HCT116 (cell line): ENCODE results near the gene NFATC1. TPM values are rescaled to one million over a fixed set of nuclear protein-coding genes. Genes with fewer than 3 reads are reported as not detected.

ENCODE experiments used
- ATAC-seq: fragments of 200-7000 bp; cut with Tn5 transposase; 2 replicates; pipeline ENCODE4 v1.9.1; 2020; ENCODE audit warnings: mild to moderate bottlenecking, moderate library complexity
- BruUV-seq: library from RNA; stranded (reverse); fragments of 400-500 nt; replicated peaks from 2 replicates; lab custom pipeline; 2021; lab: Mats Ljungman, UMichigan
- CTCF ChIA-PET: fragments of 300-600 bp; sonication (Branson Sonifier 250); formaldehyde crosslinking; loops from one replicate; lab custom pipeline; 2021; ENCODE audit warnings: antibody characterized with exemption; lab: Charles Lee
- POLR2A ChIA-PET: fragments of 300-600, 350-600 bp; sonication (Branson Sonifier 250); formaldehyde crosslinking; loops from one replicate; lab custom pipeline; 2021; ENCODE audit warnings: antibody characterized with exemption; lab: Charles Lee
- RAD21 ChIA-PET, 2 experiments: fragments of 300-600 bp; sonication (Branson Sonifier 250); formaldehyde crosslinking; loops; one replicate each; lab custom pipeline; 2023; ENCODE audit warnings: low total read pairs in 2 of 2; ENCODE audit not compliant: uncharacterized antibody in 2 of 2, unreplicated experiment in 2 of 2, low non-redundant PET in 1 of 2; lab: Charles Lee
- DNase-seq: peaks from one replicate; pipeline ENCODE4 v3.0.0-alpha.2; 2010; ENCODE audit warnings: low read depth, low spot score
- H2AFZ ChIP-seq: fragments of 200-600 bp; shearing (Covaris generic), sonication (generic); 2 replicates; pipeline ENCODE4 v1.6.1; 2017; ENCODE audit warnings: low read depth, mixed run types, mixed read lengths, antibody characterized with exemption, low read length; ENCODE audit not compliant: poor library complexity, severe bottlenecking
- H3K27ac ChIP-seq: 2 replicates; pipeline ENCODE4 v1.5.1; 2012; ENCODE audit warnings: low read depth, low read length
- H3K27me3 ChIP-seq: fragments of 200-600 bp; sonication (generic); 2 replicates; pipeline ENCODE4 v1.6.1; 2016; ENCODE audit warnings: mixed run types, low read length, mixed read lengths; ENCODE audit not compliant: insufficient read depth
- H3K36me3 ChIP-seq, 2 experiments: fragments of 200-500 bp in 1 of 2; fragments of 200-600 bp in 1 of 2; sonication (Bioruptor generic) in 1 of 2; sonication (generic) in 1 of 2; 2 replicates each; pipeline versions ENCODE4 v1.5.1 to v1.6.1; 2014 to 2016; ENCODE audit warnings: low read length in 2 of 2, inconsistent platforms in 1 of 2, mixed read lengths in 1 of 2, mixed run types in 1 of 2; ENCODE audit not compliant: insufficient read depth in 2 of 2, control insufficient read depth in 1 of 2
- H3K4me1 ChIP-seq, 2 experiments: fragments of 200-600 bp in 1 of 2; sonication (generic) in 1 of 2; 2 replicates each; pipeline versions ENCODE4 v1.5.1 to v1.6.1; 2012 to 2017; ENCODE audit warnings: low read length in 2 of 2, inconsistent platforms in 1 of 2, mild to moderate bottlenecking in 1 of 2, mixed read lengths in 1 of 2, mixed run types in 1 of 2, moderate library complexity in 1 of 2; ENCODE audit not compliant: insufficient read depth in 2 of 2, control insufficient read depth in 1 of 2
- H3K4me2 ChIP-seq: fragments of 200-600 bp; sonication (generic); 2 replicates; pipeline ENCODE4 v1.6.1; 2017; ENCODE audit warnings: mixed run types, low read length, mixed read lengths
- H3K4me3 ChIP-seq, 2 experiments: fragments of 200-600 bp in 1 of 2; sonication (generic) in 1 of 2; replicated peaks in 1 of 2; 2 replicates each; pipeline ENCODE4 v1.5.1; 2011 to 2016; ENCODE audit warnings: low read length in 2 of 2, control low read depth in 1 of 2, low read depth in 1 of 2, mild to moderate bottlenecking in 1 of 2, mixed read lengths in 1 of 2, mixed run types in 1 of 2
- H3K79me2 ChIP-seq: fragments of 200-600 bp; sonication (generic); 2 replicates; pipeline ENCODE4 v1.6.1; 2017; ENCODE audit warnings: mild to moderate bottlenecking, mixed run types, low read length, moderate library complexity, mixed read lengths; ENCODE audit not compliant: insufficient read depth
- H3K9ac ChIP-seq: fragments of 200-600 bp; sonication (generic); 2 replicates; pipeline ENCODE4 v1.6.1; 2016; ENCODE audit warnings: low read length, mixed read lengths
- H3K9me2 ChIP-seq: fragments of 200-600 bp; sonication (generic), shearing (Covaris generic); 2 replicates; pipeline ENCODE4 v1.6.1; 2017; ENCODE audit warnings: mixed run types, mild to moderate bottlenecking, moderate library complexity; ENCODE audit not compliant: insufficient read depth
- H3K9me3 ChIP-seq, 2 experiments: fragments of 200-500 bp in 1 of 2; fragments of 200-600 bp in 1 of 2; sonication (Bioruptor generic) in 1 of 2; sonication (generic) in 1 of 2; 2 replicates each; pipeline ENCODE4 v1.6.1; 2014 to 2017; ENCODE audit warnings: low read length in 2 of 2, mixed read lengths in 2 of 2, inconsistent platforms in 1 of 2, low read depth in 1 of 2, mild to moderate bottlenecking in 1 of 2, mixed run types in 1 of 2, moderate library complexity in 1 of 2; ENCODE audit not compliant: control insufficient read depth in 1 of 2, insufficient read depth in 1 of 2
- H4K20me1 ChIP-seq: fragments of 200-600 bp; sonication (generic), shearing (Covaris generic); 2 replicates; pipeline ENCODE4 v1.6.1; 2017; ENCODE audit warnings: mixed run types, mild to moderate bottlenecking, moderate library complexity; ENCODE audit not compliant: insufficient read depth
- CBX3 ChIP-seq: IDR thresholded peaks from 2 replicates; pipeline ENCODE4 v1.6.1; 2012; ENCODE audit warnings: low read depth
- CEBPB ChIP-seq: IDR thresholded peaks from 2 replicates; pipeline ENCODE4 v1.6.1; 2012; ENCODE audit warnings: low read depth
- ELF1 ChIP-seq: IDR thresholded peaks from 2 replicates; pipeline ENCODE4 v1.6.1; 2012; ENCODE audit warnings: low read depth, borderline replicate concordance
- EZH2phosphoT487 ChIP-seq: fragments of 200-600 bp; IDR thresholded peaks from 2 replicates; pipeline ENCODE4 v1.6.1; 2018; ENCODE audit warnings: antibody characterized with exemption, borderline replicate concordance
- JUND ChIP-seq: IDR thresholded peaks from 2 replicates; pipeline ENCODE4 v1.6.1; 2012
- POLR2A ChIP-seq: IDR thresholded peaks from 2 replicates; pipeline ENCODE4 v1.7.0; 2011; ENCODE audit warnings: borderline replicate concordance; ENCODE audit not compliant: insufficient read depth, insufficient read length; ENCODE audit errors: extremely low read depth
- POLR2AphosphoS5 ChIP-seq: IDR thresholded peaks from 2 replicates; pipeline ENCODE4 v1.6.1; 2011; ENCODE audit warnings: mild to moderate bottlenecking, low read depth, low read length, moderate library complexity
- RAD21 ChIP-seq: IDR thresholded peaks from 2 replicates; pipeline ENCODE4 v1.6.1; 2012; ENCODE audit warnings: low read depth, mild to moderate bottlenecking
- SIN3A ChIP-seq: IDR thresholded peaks from 2 replicates; pipeline ENCODE4 v1.6.1; 2012; ENCODE audit warnings: low read depth
- SP1 ChIP-seq: IDR thresholded peaks from 2 replicates; pipeline ENCODE4 v1.6.1; 2012; ENCODE audit warnings: low read depth
- SRF ChIP-seq: IDR thresholded peaks from 2 replicates; pipeline ENCODE4 v1.6.1; 2012; ENCODE audit warnings: low read depth
- TCF7L2 ChIP-seq: IDR thresholded peaks from 2 replicates; pipeline ENCODE4 v1.7.0; 2011; ENCODE audit warnings: borderline replicate concordance, inconsistent platforms; ENCODE audit not compliant: insufficient read depth, insufficient read length; ENCODE audit errors: extremely low read depth
- YY1 ChIP-seq: IDR thresholded peaks from 2 replicates; pipeline ENCODE4 v1.6.1; 2011; ENCODE audit warnings: low read length, low read depth, moderate library complexity, mild to moderate bottlenecking; ENCODE audit not compliant: insufficient replicate concordance; ENCODE audit errors: extremely low read depth
- ZFX ChIP-seq: fragments of 450-650 bp; IDR thresholded peaks from 2 replicates; pipeline ENCODE4 v1.6.1; 2017
- ZNF274 ChIP-seq: fragments of 200-500 bp; sonication (Bioruptor generic); IDR thresholded peaks from 2 replicates; pipeline ENCODE4 v1.6.1; 2014; ENCODE audit warnings: mild to moderate bottlenecking, low read depth, low read length, inconsistent platforms
- intact Hi-C: fragments of 100-400 bp; cut with micrococcal nuclease; formaldehyde crosslinking; loops from 2 replicates; pipeline ENCODE4 v1.10.0; 2022
- total RNA-seq: library from RNA; stranded (reverse); gene quantifications from one replicate; pipeline ENCODE4 v1.2.1, GENCODE V29; 2021; ENCODE audit not compliant: unreplicated experiment
- TF ChIP-seq, protein P1 (sequence below), 3 experiments: fragments of 200-600 bp in 1 of 3; sonication (generic) in 1 of 3; IDR thresholded peaks in 2 of 3; conservative IDR thresholded peaks in 1 of 3; 2 replicates each; pipeline ENCODE4 v1.5.1; 2012 to 2017; ENCODE audit warnings: low read depth in 2 of 3, low read length in 2 of 3, antibody characterized with exemption in 1 of 3, borderline replicate concordance in 1 of 3, control low read depth in 1 of 3, mild to moderate bottlenecking in 1 of 3, mixed read lengths in 1 of 3, mixed run types in 1 of 3, moderate library complexity in 1 of 3; ENCODE audit not compliant: insufficient read depth in 1 of 3
- TF ChIP-seq, protein P2 (sequence below): IDR thresholded peaks from 2 replicates; pipeline ENCODE4 v1.6.1; 2012; ENCODE audit warnings: low read depth

Gene NFATC1
- total RNA-seq, 1 experiment from 2014 or later, result 20.8 TPM

DNA sequence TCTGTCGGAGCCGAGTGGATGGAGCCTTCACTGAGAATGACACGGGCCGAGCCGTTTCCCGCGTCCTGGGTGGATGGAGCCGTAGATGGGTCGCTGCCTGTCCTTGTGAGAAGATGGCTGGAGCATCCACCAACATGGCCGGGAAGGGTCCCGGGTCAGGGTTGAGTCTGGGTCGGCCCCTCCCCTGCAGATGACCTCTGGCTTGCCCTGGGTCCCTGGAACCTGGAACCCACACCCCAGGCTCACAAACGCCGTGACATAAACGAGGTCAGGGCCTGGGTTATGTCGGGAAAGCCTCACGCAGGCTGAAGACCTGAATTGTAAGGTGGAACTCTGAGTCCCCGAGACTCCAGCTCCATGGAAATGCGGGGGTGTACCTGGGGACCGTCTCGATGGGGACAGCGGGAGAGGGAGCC lies 94.9 kb downstream of the NFATC1 start:
- Histone ChIP-seq H3K27ac (no peak overlapping the region), H3K79me2 (no peaks in the 10 kb centered on the region), H3K36me3 (no peaks in the 10 kb centered on the region), H3K4me3 (no peak overlapping the region), H4K20me1 (no peaks in the 10 kb centered on the region), H3K9me2 (no peaks in the 10 kb centered on the region), H3K4me2 (no peak overlapping the region), H3K4me1 (no peaks in the 10 kb centered on the region), H2AFZ (no peak overlapping the region), H3K9me3 (no peaks in the 10 kb centered on the region), H3K9ac (no peak overlapping the region), H3K27me3 (no peaks in the 10 kb centered on the region)
- ChIA-PET POLR2A (no interaction called here), CTCF (no interaction called here), RAD21 (no interaction called here)
- no peak for DNase-seq
- intact Hi-C loops, result no loop called here
- ATAC-seq, result no peak
- BruUV-seq, result no TSS peak
- TF ChIP-seq EZH2phosphoT487 (no peak), YY1 (no peak), ELF1 (no peak), CEBPB (no peak)

DNA sequence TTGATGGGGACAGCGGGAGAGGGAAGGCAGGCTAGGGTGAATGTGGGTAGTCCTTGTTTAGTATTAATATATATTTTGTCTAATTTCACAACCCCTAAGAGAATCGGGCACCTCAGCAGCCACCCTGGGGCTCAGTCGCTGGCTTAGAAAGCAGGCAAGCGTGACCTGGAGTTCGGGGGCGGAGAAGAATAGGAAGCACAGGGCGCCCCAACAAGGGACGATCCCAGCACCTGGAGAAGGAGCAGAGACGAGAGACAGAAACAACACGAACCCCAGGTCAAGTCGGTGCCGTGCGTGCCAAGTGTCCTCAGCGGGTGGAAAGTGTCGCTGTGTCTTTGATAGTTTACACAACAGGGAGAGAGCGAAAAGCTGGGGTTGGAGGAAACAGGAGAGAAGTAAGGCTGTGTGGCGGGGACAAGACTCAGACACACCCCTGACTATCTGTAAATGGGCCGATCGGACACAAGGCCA lies 95.4 kb downstream of the NFATC1 start:
- Histone ChIP-seq H4K20me1 (no peaks in the 10 kb centered on the region), H3K4me2 (no peak overlapping the region), H3K36me3 (no peaks in the 10 kb centered on the region), H3K27ac (no peak overlapping the region), H3K27me3 (no peaks in the 10 kb centered on the region), H3K9me3 (no peaks in the 10 kb centered on the region), H3K4me3 (no peak overlapping the region), H3K9ac (no peak overlapping the region), H2AFZ (no peak overlapping the region), H3K79me2 (no peaks in the 10 kb centered on the region), H3K4me1 (no peaks in the 10 kb centered on the region), H3K9me2 (no peaks in the 10 kb centered on the region)
- ATAC-seq (no peak), DNase-seq (no peak)
- POLR2A ChIA-PET, result no interaction called here
- RAD21 ChIA-PET, result no interaction called here
- CTCF ChIA-PET, result no interaction called here
- no TSS peak for BruUV-seq
- intact Hi-C loops, result no loop called here
- TF ChIP-seq CBX3 (no peak), POLR2A (no peak), POLR2AphosphoS5 (no peak), JUND (no peak), RAD21 (no peak), ZFX (no peak), CEBPB (no peak), SIN3A (no peak), SP1 (no peak), EZH2phosphoT487 (no peak), ZNF274 (no peak), SRF (no peak), ELF1 (no peak), TCF7L2 (no peak)
- TF ChIP-seq, protein P1, sequence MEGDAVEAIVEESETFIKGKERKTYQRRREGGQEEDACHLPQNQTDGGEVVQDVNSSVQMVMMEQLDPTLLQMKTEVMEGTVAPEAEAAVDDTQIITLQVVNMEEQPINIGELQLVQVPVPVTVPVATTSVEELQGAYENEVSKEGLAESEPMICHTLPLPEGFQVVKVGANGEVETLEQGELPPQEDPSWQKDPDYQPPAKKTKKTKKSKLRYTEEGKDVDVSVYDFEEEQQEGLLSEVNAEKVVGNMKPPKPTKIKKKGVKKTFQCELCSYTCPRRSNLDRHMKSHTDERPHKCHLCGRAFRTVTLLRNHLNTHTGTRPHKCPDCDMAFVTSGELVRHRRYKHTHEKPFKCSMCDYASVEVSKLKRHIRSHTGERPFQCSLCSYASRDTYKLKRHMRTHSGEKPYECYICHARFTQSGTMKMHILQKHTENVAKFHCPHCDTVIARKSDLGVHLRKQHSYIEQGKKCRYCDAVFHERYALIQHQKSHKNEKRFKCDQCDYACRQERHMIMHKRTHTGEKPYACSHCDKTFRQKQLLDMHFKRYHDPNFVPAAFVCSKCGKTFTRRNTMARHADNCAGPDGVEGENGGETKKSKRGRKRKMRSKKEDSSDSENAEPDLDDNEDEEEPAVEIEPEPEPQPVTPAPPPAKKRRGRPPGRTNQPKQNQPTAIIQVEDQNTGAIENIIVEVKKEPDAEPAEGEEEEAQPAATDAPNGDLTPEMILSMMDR (IDR thresholded peaks at IDR 0.05 in 2 of 3, conservative IDR thresholded peaks at IDR 0.05 in 1 of 3; ENCODE audit: borderline replicate concordance in 1 of 3, insufficient read depth in 1 of 3, low read depth in 2 of 3, low read length in 2 of 3), result no peak
- TF ChIP-seq, protein P2, sequence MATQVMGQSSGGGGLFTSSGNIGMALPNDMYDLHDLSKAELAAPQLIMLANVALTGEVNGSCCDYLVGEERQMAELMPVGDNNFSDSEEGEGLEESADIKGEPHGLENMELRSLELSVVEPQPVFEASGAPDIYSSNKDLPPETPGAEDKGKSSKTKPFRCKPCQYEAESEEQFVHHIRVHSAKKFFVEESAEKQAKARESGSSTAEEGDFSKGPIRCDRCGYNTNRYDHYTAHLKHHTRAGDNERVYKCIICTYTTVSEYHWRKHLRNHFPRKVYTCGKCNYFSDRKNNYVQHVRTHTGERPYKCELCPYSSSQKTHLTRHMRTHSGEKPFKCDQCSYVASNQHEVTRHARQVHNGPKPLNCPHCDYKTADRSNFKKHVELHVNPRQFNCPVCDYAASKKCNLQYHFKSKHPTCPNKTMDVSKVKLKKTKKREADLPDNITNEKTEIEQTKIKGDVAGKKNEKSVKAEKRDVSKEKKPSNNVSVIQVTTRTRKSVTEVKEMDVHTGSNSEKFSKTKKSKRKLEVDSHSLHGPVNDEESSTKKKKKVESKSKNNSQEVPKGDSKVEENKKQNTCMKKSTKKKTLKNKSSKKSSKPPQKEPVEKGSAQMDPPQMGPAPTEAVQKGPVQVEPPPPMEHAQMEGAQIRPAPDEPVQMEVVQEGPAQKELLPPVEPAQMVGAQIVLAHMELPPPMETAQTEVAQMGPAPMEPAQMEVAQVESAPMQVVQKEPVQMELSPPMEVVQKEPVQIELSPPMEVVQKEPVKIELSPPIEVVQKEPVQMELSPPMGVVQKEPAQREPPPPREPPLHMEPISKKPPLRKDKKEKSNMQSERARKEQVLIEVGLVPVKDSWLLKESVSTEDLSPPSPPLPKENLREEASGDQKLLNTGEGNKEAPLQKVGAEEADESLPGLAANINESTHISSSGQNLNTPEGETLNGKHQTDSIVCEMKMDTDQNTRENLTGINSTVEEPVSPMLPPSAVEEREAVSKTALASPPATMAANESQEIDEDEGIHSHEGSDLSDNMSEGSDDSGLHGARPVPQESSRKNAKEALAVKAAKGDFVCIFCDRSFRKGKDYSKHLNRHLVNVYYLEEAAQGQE, result no peak
